CD14-positive monocyte (primary cell): ENCODE data around the gene HTR2A. TPM values are rescaled to one million over a fixed set of nuclear protein-coding genes. Genes with fewer than 3 reads are reported as not detected.

ENCODE experiments used
- DNase-seq, 3 donors: peaks; one replicate each; pipeline ENCODE4 v3.0.0-alpha.2; 2011 to 2022
- H2AFZ ChIP-seq: 2 replicates; pipeline ENCODE4 v1.6.0; 2012; ENCODE audit warnings: mild to moderate bottlenecking, low read depth, low read length, inconsistent platforms; ENCODE audit not compliant: insufficient read depth, poor library complexity, severe bottlenecking
- H3K27ac ChIP-seq, 2 donors: 1 replicate in 1 of 2; 2 replicates in 1 of 2; pipeline ENCODE4 v1.5.1; 2012 to 2013; ENCODE audit warnings: low read length in 2 of 2, control low read depth in 1 of 2, inconsistent platforms in 1 of 2, low read depth in 1 of 2, mild to moderate bottlenecking in 1 of 2
- H3K27me3 ChIP-seq, 2 donors: one replicate each; pipeline versions ENCODE4 v1.6.0 to v1.6.1; 2011 to 2013; ENCODE audit warnings: low read length in 2 of 2; ENCODE audit not compliant: control insufficient read depth in 2 of 2, insufficient read depth in 2 of 2
- H3K36me3 ChIP-seq, 2 donors: replicated peaks in 1 of 2; 1 replicate in 1 of 2; 2 replicates in 1 of 2; pipeline versions ENCODE4 v1.5.1 to v1.6.1; 2012 to 2013; ENCODE audit warnings: low read length in 2 of 2, control low read depth in 1 of 2, inconsistent platforms in 1 of 2, mild to moderate bottlenecking in 1 of 2; ENCODE audit not compliant: insufficient read depth in 2 of 2, control insufficient read depth in 1 of 2
- H3K4me1 ChIP-seq, 2 donors: 1 replicate in 1 of 2; 2 replicates in 1 of 2; pipeline versions ENCODE4 v1.5.1 to v1.6.1; 2012 to 2013; ENCODE audit warnings: low read length in 2 of 2, control low read depth in 1 of 2, inconsistent platforms in 1 of 2, mild to moderate bottlenecking in 1 of 2, moderate library complexity in 1 of 2; ENCODE audit not compliant: insufficient read depth in 2 of 2, control insufficient read depth in 1 of 2
- H3K4me2 ChIP-seq: replicated peaks from 2 replicates; pipeline ENCODE3; 2012; ENCODE audit warnings: low read length, moderate library complexity, mild to moderate bottlenecking; ENCODE audit not compliant: poor library complexity, severe bottlenecking; ENCODE audit errors: extremely low read depth
- H3K4me3 ChIP-seq, 3 experiments: fragments of 200-600 bp in 1 of 3; sonication (generic) in 1 of 3; replicated peaks in 1 of 3; 1 replicate in 2 of 3; 2 replicates in 1 of 3; pipeline ENCODE4 v1.5.1; 2011 to 2013; ENCODE audit warnings: low read length in 3 of 3, mild to moderate bottlenecking in 3 of 3, control low read depth in 2 of 3, low read depth in 2 of 3, inconsistent platforms in 1 of 3, moderate library complexity in 1 of 3
- H3K79me2 ChIP-seq: 2 replicates; pipeline ENCODE4 v1.6.0; 2012; ENCODE audit warnings: mild to moderate bottlenecking, control low read depth, inconsistent platforms, low read length, moderate library complexity; ENCODE audit not compliant: insufficient read depth
- H3K9ac ChIP-seq: 2 replicates; pipeline ENCODE4 v1.6.0; 2017; ENCODE audit warnings: low read length, mild to moderate bottlenecking; ENCODE audit not compliant: insufficient read depth, poor library complexity, severe bottlenecking
- H3K9me3 ChIP-seq, 2 donors: replicated peaks in 1 of 2; 1 replicate in 1 of 2; 2 replicates in 1 of 2; pipeline versions ENCODE4 v1.5.1 to v1.6.1; 2012 to 2013; ENCODE audit warnings: low read length in 2 of 2, control low read depth in 1 of 2; ENCODE audit not compliant: control insufficient read depth in 1 of 2, insufficient read depth in 1 of 2
- H4K20me1 ChIP-seq: 2 replicates; pipeline ENCODE4 v1.6.0; 2012; ENCODE audit warnings: mild to moderate bottlenecking, low read length, control low read depth, moderate library complexity; ENCODE audit not compliant: insufficient read depth
- H3K27ac Mint-ChIP-seq, 7 donors: one replicate each; pipeline ENCODE4 v1.8.0; 2020; ENCODE audit warnings: mild to moderate bottlenecking in 7 of 7, mixed read lengths in 7 of 7, moderate library complexity in 6 of 7, inconsistent platforms in 2 of 7
- H3K27me3 Mint-ChIP-seq, 3 donors: one replicate each; pipeline ENCODE4 v1.8.0; 2021 to 2022; ENCODE audit warnings: low read depth in 3 of 3, mild to moderate bottlenecking in 3 of 3, mixed read lengths in 3 of 3, moderate library complexity in 3 of 3, inconsistent platforms in 1 of 3
- H3K36me3 Mint-ChIP-seq, 2 donors: one replicate each; pipeline ENCODE4 v1.8.0; 2020; ENCODE audit warnings: mixed read lengths in 2 of 2, inconsistent platforms in 1 of 2, mild to moderate bottlenecking in 1 of 2
- H3K4me1 Mint-ChIP-seq: one replicate; pipeline ENCODE4 v1.8.0; 2020; ENCODE audit warnings: mild to moderate bottlenecking, mixed read lengths
- H3K4me3 Mint-ChIP-seq, 2 donors: one replicate each; pipeline ENCODE4 v1.8.0; 2020; ENCODE audit warnings: mild to moderate bottlenecking in 2 of 2, mixed read lengths in 2 of 2, moderate library complexity in 1 of 2
- H3K9me3 Mint-ChIP-seq, 7 donors: one replicate each; pipeline ENCODE4 v1.8.0; 2020 to 2022; ENCODE audit warnings: mixed read lengths in 7 of 7, mild to moderate bottlenecking in 6 of 7, moderate library complexity in 6 of 7, inconsistent platforms in 2 of 7
- WGBS: methylation state at CpG from one replicate; pipeline ENCODE4 v1.1.5; 2013; ENCODE audit warnings: missing lambda C conversion rate; ENCODE audit not compliant: insufficient coverage; 5-methylcytosine and 5-hydroxymethylcytosine counted together
- intact Hi-C, 2 donors: fragments of 100-400 bp; cut with micrococcal nuclease; formaldehyde crosslinking; loops; one replicate each; pipeline versions ENCODE4 v1.15.0 to v1.15.1; 2023
- polyA plus RNA-seq, 3 donors: library from polyadenylated mRNA; depleted of rRNA in 1 of 3; unstranded in 2 of 3; stranded (reverse) in 1 of 3; fragments of 300-500 nt in 2 of 3; fragments of >200 nt in 1 of 3; fragmentation: Illumina TruSeq in 2 of 3; gene quantifications; 1 replicate in 2 of 3; 2 replicates in 1 of 3; pipeline ENCODE4 v1.2.3, GENCODE V29; 2012 to 2021
- TF ChIP-seq, protein P1 (sequence below): fragments of 200-600 bp; IDR thresholded peaks from one replicate; pipeline ENCODE4 v1.8.0; 2022; ENCODE audit warnings: antibody characterized with exemption, mild to moderate bottlenecking

Gene HTR2A
- polyA plus RNA-seq, 3 donors: not detected

DNA sequence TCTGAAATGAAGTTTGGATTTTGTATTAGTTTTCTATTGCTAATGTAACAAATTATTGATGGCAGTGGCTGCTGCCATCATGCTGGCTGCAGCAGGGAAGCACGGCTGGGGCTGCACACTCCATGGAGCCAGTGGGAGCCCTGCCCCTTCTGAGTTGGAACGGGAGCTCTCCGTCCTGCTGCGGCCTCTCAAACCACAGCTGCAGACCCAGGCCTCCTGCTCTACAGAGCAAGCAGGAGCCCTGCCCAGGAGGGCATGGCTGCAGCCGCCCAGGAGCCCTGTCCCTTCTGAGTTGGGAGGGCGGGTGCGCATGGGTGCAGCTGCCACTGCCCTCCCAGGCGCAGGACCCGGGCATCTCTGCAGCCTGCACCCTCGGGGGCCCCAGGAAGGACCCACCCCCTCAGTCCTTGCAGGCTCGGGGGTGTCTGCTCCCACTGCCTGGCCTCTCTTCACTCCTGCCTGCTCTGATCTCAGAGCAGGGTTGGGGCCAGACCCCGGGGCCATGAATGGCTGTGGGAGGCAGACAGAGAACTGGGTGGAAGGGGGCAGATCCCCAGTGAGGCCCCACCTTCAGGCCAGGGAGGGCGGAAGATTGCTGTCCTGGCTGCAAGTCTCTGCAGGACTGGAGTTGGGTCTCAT lies 78.9 kb downstream of the HTR2A start:
- Histone ChIP-seq H3K27ac (no peak overlapping the region), H3K4me3 (no peak overlapping the region), H2AFZ (no peak overlapping the region), H3K9me3 (peaks cover 0 to 2% of the 10 kb centered on the region in 2 donors), H3K36me3 (no peaks in the 10 kb centered on the region), H3K9ac (no peak overlapping the region), H3K4me1 (peaks cover 9 to 16% of the 10 kb centered on the region in 2 donors), H3K4me2 (no peak overlapping the region), H4K20me1 (no peaks in the 10 kb centered on the region), H3K79me2 (no peaks in the 10 kb centered on the region), H3K27me3 (no peaks in the 10 kb centered on the region)
- TF ChIP-seq, protein P1, sequence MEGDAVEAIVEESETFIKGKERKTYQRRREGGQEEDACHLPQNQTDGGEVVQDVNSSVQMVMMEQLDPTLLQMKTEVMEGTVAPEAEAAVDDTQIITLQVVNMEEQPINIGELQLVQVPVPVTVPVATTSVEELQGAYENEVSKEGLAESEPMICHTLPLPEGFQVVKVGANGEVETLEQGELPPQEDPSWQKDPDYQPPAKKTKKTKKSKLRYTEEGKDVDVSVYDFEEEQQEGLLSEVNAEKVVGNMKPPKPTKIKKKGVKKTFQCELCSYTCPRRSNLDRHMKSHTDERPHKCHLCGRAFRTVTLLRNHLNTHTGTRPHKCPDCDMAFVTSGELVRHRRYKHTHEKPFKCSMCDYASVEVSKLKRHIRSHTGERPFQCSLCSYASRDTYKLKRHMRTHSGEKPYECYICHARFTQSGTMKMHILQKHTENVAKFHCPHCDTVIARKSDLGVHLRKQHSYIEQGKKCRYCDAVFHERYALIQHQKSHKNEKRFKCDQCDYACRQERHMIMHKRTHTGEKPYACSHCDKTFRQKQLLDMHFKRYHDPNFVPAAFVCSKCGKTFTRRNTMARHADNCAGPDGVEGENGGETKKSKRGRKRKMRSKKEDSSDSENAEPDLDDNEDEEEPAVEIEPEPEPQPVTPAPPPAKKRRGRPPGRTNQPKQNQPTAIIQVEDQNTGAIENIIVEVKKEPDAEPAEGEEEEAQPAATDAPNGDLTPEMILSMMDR: no peak
- Mint-ChIP-seq H3K27ac (no peak overlapping the region), H3K27me3 (peaks cover 0 to 3% (median 0%) of the 10 kb centered on the region in 3 donors), H3K4me3 (no peak overlapping the region), H3K4me1 (peaks cover 14% of the 10 kb centered on the region), H3K36me3 (no peaks in the 10 kb centered on the region), H3K9me3 (peaks cover 0 to 8% (median 2%) of the 10 kb centered on the region in 7 donors)
- 95% methylated on average over 12 of the region's 13 CpGs for WGBS
- no peak for DNase-seq
- intact Hi-C loops: no loop called here

DNA sequence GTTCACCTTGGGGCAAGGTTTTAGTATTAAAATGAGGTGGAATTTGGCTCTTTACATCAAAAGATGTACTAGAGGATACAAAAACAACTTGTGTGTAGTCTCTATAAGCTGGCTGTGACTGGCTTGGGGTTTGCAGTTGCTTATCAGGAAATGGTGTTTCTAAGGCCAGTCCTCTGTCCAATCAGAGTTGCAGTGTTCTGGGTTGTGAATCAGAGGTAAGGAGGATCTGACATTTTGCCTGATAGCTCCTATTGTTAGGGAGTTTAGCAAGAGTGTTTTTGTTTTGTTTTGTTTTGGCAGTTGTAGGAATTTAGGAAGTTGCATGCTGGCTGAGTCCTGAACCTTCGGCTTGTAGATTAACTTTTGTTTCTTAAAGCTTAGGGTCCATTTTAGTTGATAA lies 79.8 kb downstream of the HTR2A start:
- peaks cover 0 to 2% (median 0%) of the 10 kb centered on the region in 3 donors for H3K27me3 Mint-ChIP-seq
- Histone ChIP-seq H3K4me2 (no peak overlapping the region), H3K79me2 (no peaks in the 10 kb centered on the region), H3K9ac (no peak overlapping the region), H2AFZ (peak overlapping the region; percentile 60), H3K4me1 (peaks cover 9 to 16% of the 10 kb centered on the region in 2 donors), H3K27me3 (no peaks in the 10 kb centered on the region), H3K36me3 (no peaks in the 10 kb centered on the region), H3K4me3 (no peak overlapping the region), H3K27ac (no peak overlapping the region), H3K9me3 (peaks cover 0 to 11% of the 10 kb centered on the region in 2 donors), H4K20me1 (no peaks in the 10 kb centered on the region)
- TF ChIP-seq, protein P1: no peak
- DNase-seq: peak; percentile 2 to 24 (median 9)
- H3K27ac Mint-ChIP-seq: no peak overlapping the region
- no peaks in the 10 kb centered on the region for H3K36me3 Mint-ChIP-seq
- WGBS: 11% methylated on average over 1 of the region's 1 CpG
- intact Hi-C loops: no loop called here
- peaks cover 2 to 16% (median 8%) of the 10 kb centered on the region in 7 donors for H3K9me3 Mint-ChIP-seq
- H3K4me3 Mint-ChIP-seq: no peak overlapping the region
- peaks cover 14% of the 10 kb centered on the region for H3K4me1 Mint-ChIP-seq
